Stomach smooth muscle (tissue), 2 donors: ENCODE data around the gene AQP10.
A peak's percentile ranks its signal among the peaks of the same experiment; 100 is the strongest.
"Not testable (repeated sequence)": the region's sequence is repeated elsewhere in the genome, so short reads cannot be mapped to it uniquely, and the experiment has no call there.

Experiments
- H3K27ac ChIP-seq: one replicate; pipeline ENCODE4 v1.7.0; 2013; ENCODE audit warnings: mild to moderate bottlenecking, low read length, inconsistent platforms
- H3K27me3 ChIP-seq, 2 donors: one replicate each; pipeline ENCODE4 v1.7.0; 2013; ENCODE audit warnings: low read length in 2 of 2; ENCODE audit not compliant: insufficient read depth in 2 of 2, control insufficient read depth in 1 of 2
- H3K36me3 ChIP-seq, 2 donors: one replicate each; pipeline ENCODE4 v1.7.0; 2013; ENCODE audit warnings: low read length in 2 of 2; ENCODE audit not compliant: control insufficient read depth in 2 of 2, insufficient read depth in 2 of 2
- H3K4me1 ChIP-seq: one replicate; pipeline ENCODE4 v1.7.0; 2013; ENCODE audit warnings: low read length; ENCODE audit not compliant: control insufficient read depth, insufficient read depth
- H3K4me3 ChIP-seq, 2 donors: one replicate each; pipeline ENCODE4 v1.7.0; 2013; ENCODE audit warnings: low read length in 2 of 2
- H3K9ac ChIP-seq, 2 donors: one replicate each; pipeline ENCODE4 v1.7.0; 2013; ENCODE audit warnings: low read length in 2 of 2, mild to moderate bottlenecking in 1 of 2
- H3K9me3 ChIP-seq, 2 donors: one replicate each; pipeline ENCODE4 v1.7.0; 2013; ENCODE audit warnings: low read length in 2 of 2; ENCODE audit not compliant: control insufficient read depth in 2 of 2
- donor health status: healthy.
- donor health status: Pancreatic carcinoma.

The AQP10 gene

GRCh38 chr1:154306151-154306550, 14.7 kb upstream of the AQP10 start:
- Histone ChIP-seq H3K4me1 (no peaks in the 10 kb centered on the region), H3K27ac (no peak overlapping the region), H3K9me3 (no peaks in the 10 kb centered on the region), H3K27me3 (no peaks in the 10 kb centered on the region), H3K4me3 (no peak overlapping the region), H3K9ac (no peak overlapping the region), H3K36me3 (no peaks in the 10 kb centered on the region)

GRCh38 chr1:154307670-154308270, 13.1 kb upstream of the AQP10 start:
- not testable (repeated sequence) for H3K4me1 ChIP-seq, H3K36me3 ChIP-seq, H3K27ac ChIP-seq, H3K27me3 ChIP-seq, H3K9ac ChIP-seq, H3K4me3 ChIP-seq, H3K9me3 ChIP-seq

GRCh38 chr1:154309136-154309535, 11.8 kb upstream of the AQP10 start:
- not testable (repeated sequence) for H3K4me3 ChIP-seq, H3K27me3 ChIP-seq, H3K27ac ChIP-seq

GRCh38 chr1:154312229-154313065, 8.4 kb upstream of the AQP10 start:
- not testable (repeated sequence) for H3K36me3 ChIP-seq, H3K9me3 ChIP-seq, H3K27ac ChIP-seq, H3K4me1 ChIP-seq, H3K27me3 ChIP-seq, H3K9ac ChIP-seq, H3K4me3 ChIP-seq

More at GRCh38 chr1:154309136-154309535, 11.8 kb upstream of the AQP10 start:
- not testable (repeated sequence) for H3K9ac ChIP-seq, H3K4me1 ChIP-seq, H3K9me3 ChIP-seq, H3K36me3 ChIP-seq

GRCh38 chr1:154313066-154313356, 7.9 kb upstream of the AQP10 start:
- H3K27me3 ChIP-seq = no peaks in the 10 kb centered on the region
- H3K4me3 ChIP-seq = no peak overlapping the region
- H3K9ac ChIP-seq = no peak overlapping the region
- H3K4me1 ChIP-seq = no peaks in the 10 kb centered on the region
- no peak overlapping the region for H3K27ac ChIP-seq
- H3K9me3 ChIP-seq = no peaks in the 10 kb centered on the region
- no peaks in the 10 kb centered on the region for H3K36me3 ChIP-seq

GRCh38 chr1:154314226-154314625, 6.7 kb upstream of the AQP10 start:
- not testable (repeated sequence) for H3K4me1 ChIP-seq, H3K27ac ChIP-seq, H3K36me3 ChIP-seq, H3K27me3 ChIP-seq, H3K9ac ChIP-seq, H3K9me3 ChIP-seq, H3K4me3 ChIP-seq

GRCh38 chr1:154316704-154317103, 4.2 kb upstream of the AQP10 start:
- Histone ChIP-seq H3K27ac (no peak overlapping the region), H3K27me3 (no peaks in the 10 kb centered on the region)

GRCh38 chr1:154318386-154318785, 2.5 kb upstream of the AQP10 start:
- Histone ChIP-seq H3K27me3 (peaks cover 0 to 9% of the 10 kb centered on the region in 2 donors), H3K36me3 (no peaks in the 10 kb centered on the region), H3K4me1 (no peaks in the 10 kb centered on the region), H3K27ac (no peak overlapping the region), H3K9ac (no peak overlapping the region), H3K9me3 (no peaks in the 10 kb centered on the region), H3K4me3 (no peak overlapping the region)

More at GRCh38 chr1:154316704-154317103, 4.2 kb upstream of the AQP10 start:
- Histone ChIP-seq H3K4me1 (no peaks in the 10 kb centered on the region), H3K9me3 (no peaks in the 10 kb centered on the region), H3K36me3 (no peaks in the 10 kb centered on the region), H3K4me3 (no peak overlapping the region), H3K9ac (no peak overlapping the region)

GRCh38 chr1:154321609-154321934, 679 bp downstream of the AQP10 start:
- H3K4me1 ChIP-seq = peaks cover 10% of the 10 kb centered on the region
- not testable (repeated sequence) for H3K4me3 ChIP-seq, H3K27ac ChIP-seq, H3K9ac ChIP-seq, H3K9me3 ChIP-seq, H3K36me3 ChIP-seq
- peaks cover 0 to 10% of the 10 kb centered on the region in 2 donors for H3K27me3 ChIP-seq

GRCh38 chr1:154323493-154323892, 2.6 kb downstream of the AQP10 start:
- H3K9ac ChIP-seq = no peak overlapping the region
- H3K9me3 ChIP-seq = no peaks in the 10 kb centered on the region
- H3K27me3 ChIP-seq = peaks cover 0 to 10% of the 10 kb centered on the region in 2 donors
- peaks cover 28% of the 10 kb centered on the region for H3K4me1 ChIP-seq
- no peak overlapping the region for H3K4me3 ChIP-seq
- H3K36me3 ChIP-seq = no peaks in the 10 kb centered on the region
- no peak overlapping the region for H3K27ac ChIP-seq

- no peaks in the 10 kb centered on the region for H3K9me3 ChIP-seq
- H3K9ac ChIP-seq = peak overlapping the region in 1 of 2 donors; percentile 42
- H3K27ac ChIP-seq = no peak overlapping the region
- peak overlapping the region in 1 of 2 donors; percentile 91 for H3K4me3 ChIP-seq
- H3K36me3 ChIP-seq = no peaks in the 10 kb centered on the region
- H3K27me3 ChIP-seq = peaks cover 0 to 10% of the 10 kb centered on the region in 2 donors
- peaks cover 35% of the 10 kb centered on the region for H3K4me1 ChIP-seq
These were observed 3.3 kb downstream of the AQP10 start for GRCh38 chr1:154324241-154324640.
